Thyroid gland (tissue), 4 donors: ENCODE measurements around the gene MAP1B. TPM values are rescaled to one million over a fixed set of nuclear protein-coding genes. Genes with fewer than 3 reads are reported as not detected.

Experiments used
- DNase-seq, 2 donors: peaks; one replicate each; pipeline ENCODE4 v3.0.0-alpha.2; 2019
- H3K27ac ChIP-seq, 3 donors: fragments of 200-600 bp; sonication (generic); 1 replicate in 2 of 3; 2 replicates in 1 of 3; pipeline ENCODE4 v1.5.1; 2016 to 2019; ENCODE audit warnings: mild to moderate bottlenecking in 1 of 3, moderate library complexity in 1 of 3
- H3K27me3 ChIP-seq: fragments of 200-600 bp; sonication (generic); one replicate; pipeline ENCODE4 v1.5.1; 2019
- H3K36me3 ChIP-seq, 2 donors: fragments of 200-600 bp; sonication (generic); one replicate each; pipeline ENCODE4 v1.5.1; 2016 to 2019
- H3K4me1 ChIP-seq, 2 donors: fragments of 200-600 bp; sonication (generic); one replicate each; pipeline ENCODE4 v1.5.1; 2017 to 2019
- H3K4me3 ChIP-seq, 3 donors: fragments of 200-600 bp; sonication (generic); replicated peaks in 1 of 3; 1 replicate in 2 of 3; 2 replicates in 1 of 3; pipeline ENCODE4 v1.5.1; 2016; ENCODE audit warnings: mild to moderate bottlenecking in 1 of 3
- H3K9me3 ChIP-seq: fragments of 200-600 bp; sonication (generic); one replicate; pipeline ENCODE4 v1.5.1; 2017
- CTCF ChIP-seq, 6 experiments: fragments of 200-600 bp in 3 of 6; fragments of 450-650 bp in 3 of 6; sonication (generic) in 3 of 6; IDR thresholded peaks; one replicate each; pipeline ENCODE4 v1.5.1; 2016 to 2019; ENCODE audit warnings: antibody characterized with exemption in 6 of 6, mild to moderate bottlenecking in 2 of 6, inconsistent platforms in 1 of 6, moderate library complexity in 1 of 6
- POLR2A ChIP-seq, 2 donors: fragments of 450-650 bp; IDR thresholded peaks; one replicate each; pipeline ENCODE4 v1.6.1; 2017; ENCODE audit warnings: antibody characterized with exemption in 2 of 2, mild to moderate bottlenecking in 2 of 2, moderate library complexity in 1 of 2
- whole genome bisulfite sequencing, 2 donors: methylation state at CpG; one replicate each; pipeline ENCODE4 v1.1.5; 2017; 5-methylcytosine and 5-hydroxymethylcytosine counted together
- intact Hi-C: fragments of 100-400 bp; cut with DNase I; formaldehyde crosslinking; loops from one replicate; pipeline ENCODE4 v1.15.1; 2023
- total RNA-seq, 4 donors: library from RNA; depleted of rRNA; stranded (reverse); fragments of >200 nt; gene quantifications; one replicate each; pipeline ENCODE4 v1.2.3, GENCODE V29; 2016

The MAP1B gene
- total RNA-seq, 4 donors from 2014 or later, result 40.3 to 94.9 (median 56.3) TPM

- TF ChIP-seq POLR2A (IDR thresholded peaks at IDR 0.05) (peak in 1 of 2 donors; percentile 35), CTCF (IDR thresholded peaks at IDR 0.05) (no peak)
- Histone ChIP-seq H3K27ac (peak overlapping the region in 2 of 3 donors; percentile 57 to 75), H3K4me1 (peaks cover 4 to 12% of the 10 kb centered on the region in 2 donors), H3K36me3 (no peaks in the 10 kb centered on the region), H3K9me3 (no peaks in the 10 kb centered on the region), H3K27me3 (no peaks in the 10 kb centered on the region), H3K4me3 (peak overlapping the region; percentile 38 to 81 (median 56))
- intact Hi-C loops, result no loop called here
- WGBS, 2 donors, result 1% methylated on average over 20 to 35 of the region's 72 CpGs
- peak; percentile 65 to 68 for DNase-seq
Measured at GRCh38 chr5:72108202-72109061, 1.2 kb downstream of the MAP1B start.

GRCh38 chr5:72109062-72109411, 1.8 kb downstream of the MAP1B start:
- Histone ChIP-seq H3K9me3 (no peaks in the 10 kb centered on the region), H3K36me3 (no peaks in the 10 kb centered on the region), H3K27me3 (no peaks in the 10 kb centered on the region), H3K4me1 (peaks cover 4 to 12% of the 10 kb centered on the region in 2 donors), H3K27ac (peak overlapping the region in 2 of 3 donors; percentile 57 to 75), H3K4me3 (peak overlapping the region in 2 of 3 donors; percentile 56 to 81)
- 0 to 3% methylated on average over 2 of the region's 2 CpGs for WGBS, 2 donors
- intact Hi-C loops, result no loop called here
- TF ChIP-seq POLR2A (IDR thresholded peaks at IDR 0.05), result no peak
- no peak for TF ChIP-seq CTCF (IDR thresholded peaks at IDR 0.05)
- DNase-seq, result no peak

GRCh38 chr5:72109625-72110024, 2.4 kb downstream of the MAP1B start:
- 73 to 81% methylated on average over 10 of the region's 10 CpGs for WGBS, 2 donors
- no peak for DNase-seq
- H3K36me3 ChIP-seq, result no peaks in the 10 kb centered on the region
- H3K4me1 ChIP-seq, result peaks cover 4 to 12% of the 10 kb centered on the region in 2 donors
- no peaks in the 10 kb centered on the region for H3K9me3 ChIP-seq
- no peaks in the 10 kb centered on the region for H3K27me3 ChIP-seq
- no peak overlapping the region for H3K27ac ChIP-seq
- no peak for TF ChIP-seq CTCF (IDR thresholded peaks at IDR 0.05)
- TF ChIP-seq POLR2A (IDR thresholded peaks at IDR 0.05), result no peak
- intact Hi-C loops, result no loop called here
- H3K4me3 ChIP-seq, result no peak overlapping the region

- WGBS, 2 donors, result 77 to 88% methylated on average over 9 of the region's 9 CpGs
- no peak for TF ChIP-seq POLR2A (IDR thresholded peaks at IDR 0.05)
- no peak for TF ChIP-seq CTCF (IDR thresholded peaks at IDR 0.05)
- no peaks in the 10 kb centered on the region for H3K9me3 ChIP-seq
Measured at GRCh38 chr5:72110394-72111013, 3.2 kb downstream of the MAP1B start.

GRCh38 chr5:72112389-72112788, 5.1 kb downstream of the MAP1B start:
- 67 to 80% methylated on average over 1 of the region's 1 CpG for WGBS, 2 donors
- no peak overlapping the region for H3K27ac ChIP-seq
- no peaks in the 10 kb centered on the region for H3K27me3 ChIP-seq
- DNase-seq, result no peak
- peaks cover 0 to 7% of the 10 kb centered on the region in 2 donors for H3K4me1 ChIP-seq
- H3K36me3 ChIP-seq, result no peaks in the 10 kb centered on the region
- no peak overlapping the region for H3K4me3 ChIP-seq
- H3K9me3 ChIP-seq, result no peaks in the 10 kb centered on the region
- TF ChIP-seq CTCF (IDR thresholded peaks at IDR 0.05) (no peak), POLR2A (IDR thresholded peaks at IDR 0.05) (no peak)
- intact Hi-C loops, result no loop called here

More at GRCh38 chr5:72110394-72111013, 3.2 kb downstream of the MAP1B start:
- Histone ChIP-seq H3K36me3 (no peaks in the 10 kb centered on the region), H3K27ac (peak overlapping the region in 1 of 3 donors; percentile 10), H3K4me3 (no peak overlapping the region), H3K4me1 (peaks cover 4 to 12% of the 10 kb centered on the region in 2 donors), H3K27me3 (no peaks in the 10 kb centered on the region)
- intact Hi-C loops, result no loop called here
- DNase-seq, result no peak
